Activated naive CD8-positive, alpha-beta T cell treated with anti-CD3 and anti-CD28 coated beads, Interleukin-2, amount 50 U/mL, for 24 hours (primary cell): ENCODE results near the gene JTB.
A peak's percentile ranks its signal among the peaks of the same experiment; 100 is the strongest.
"Not testable (repeated sequence)": the region's sequence is repeated elsewhere in the genome, so short reads cannot be mapped to it uniquely, and the experiment has no call there.

Experiments used
- ATAC-seq: fragments of 150-1000 bp; cut with Tn5 transposase; one replicate; pipeline ENCODE4 v1.10.0; 2021
- DNase-seq: peaks from one replicate; pipeline ENCODE4 v3.0.0; 2021
- H3K27ac Mint-ChIP-seq: one replicate; pipeline ENCODE4 v1.8.0; 2021; ENCODE audit warnings: mild to moderate bottlenecking, mixed read lengths
- H3K27me3 Mint-ChIP-seq: one replicate; pipeline ENCODE4 v1.8.0; 2021; ENCODE audit warnings: mixed read lengths
- H3K36me3 Mint-ChIP-seq: one replicate; pipeline ENCODE4 v1.8.0; 2021; ENCODE audit warnings: low read depth, mixed read lengths
- H3K4me1 Mint-ChIP-seq: one replicate; pipeline ENCODE4 v1.8.0; 2021; ENCODE audit warnings: mixed read lengths
- H3K4me3 Mint-ChIP-seq: one replicate; pipeline ENCODE4 v1.8.0; 2021; ENCODE audit warnings: mild to moderate bottlenecking, moderate library complexity, mixed read lengths
- H3K9me3 Mint-ChIP-seq: one replicate; pipeline ENCODE4 v1.8.0; 2021; ENCODE audit warnings: mixed read lengths

Gene JTB

GRCh38 chr1:153977250-153978240 lies at the start of gene JTB:
Gene JTB (minus strand): TSS chr1:153977674. CDS start chr1:153977252, 422 bp downstream.
- ATAC-seq (peak; percentile 94), DNase-seq (peak; percentile 86)
- Mint-ChIP-seq H3K9me3 (no peaks in the 10 kb centered on the region), H3K27me3 (no peaks in the 10 kb centered on the region), H3K36me3 (peaks cover 40% of the 10 kb centered on the region), H3K4me1 (peaks cover 35% of the 10 kb centered on the region), H3K27ac (peak within 1 kb of the TSS; percentile 97), H3K4me3 (peak within 1 kb of the TSS; percentile 97)

GRCh38 chr1:154019940-154020339 lies 42.5 kb upstream of the JTB start:
- H3K9me3 Mint-ChIP-seq, result no peaks in the 10 kb centered on the region
- DNase-seq (no peak), ATAC-seq (no peak)
- no peaks in the 10 kb centered on the region for H3K36me3 Mint-ChIP-seq
- H3K27ac Mint-ChIP-seq, result no peak overlapping the region
- H3K4me1 Mint-ChIP-seq, result no peaks in the 10 kb centered on the region
- no peaks in the 10 kb centered on the region for H3K27me3 Mint-ChIP-seq
- H3K4me3 Mint-ChIP-seq, result no peak overlapping the region

- H3K27me3 Mint-ChIP-seq, result no peaks in the 10 kb centered on the region
- no peaks in the 10 kb centered on the region for H3K36me3 Mint-ChIP-seq
- ATAC-seq (no peak), DNase-seq (no peak)
- no peaks in the 10 kb centered on the region for H3K9me3 Mint-ChIP-seq
- H3K4me1 Mint-ChIP-seq, result peaks cover 2% of the 10 kb centered on the region
- H3K27ac Mint-ChIP-seq, result no peak overlapping the region
- no peak overlapping the region for H3K4me3 Mint-ChIP-seq
Measured at GRCh38 chr1:154019269-154019668, 41.8 kb upstream of the JTB start.

GRCh38 chr1:154014154-154014907 lies 36.9 kb upstream of the JTB start:
- Mint-ChIP-seq H3K27ac (no peak overlapping the region), H3K27me3 (no peaks in the 10 kb centered on the region), H3K4me3 (no peak overlapping the region), H3K36me3 (no peaks in the 10 kb centered on the region), H3K4me1 (peaks cover 3% of the 10 kb centered on the region), H3K9me3 (no peaks in the 10 kb centered on the region)
- no peak for DNase-seq
- peak; percentile 52 for ATAC-seq

- not testable (repeated sequence) for H3K4me3 Mint-ChIP-seq, H3K27ac Mint-ChIP-seq, H3K9me3 Mint-ChIP-seq, DNase-seq, H3K36me3 Mint-ChIP-seq, ATAC-seq, H3K27me3 Mint-ChIP-seq, H3K4me1 Mint-ChIP-seq
Measured at GRCh38 chr1:154012543-154012942, 35.1 kb upstream of the JTB start.

GRCh38 chr1:154012129-154012528 lies 34.7 kb upstream of the JTB start:
- no peaks in the 10 kb centered on the region for H3K36me3 Mint-ChIP-seq
- peaks cover 3% of the 10 kb centered on the region for H3K4me1 Mint-ChIP-seq
- H3K27ac Mint-ChIP-seq, result no peak overlapping the region
- no peak overlapping the region for H3K4me3 Mint-ChIP-seq
- H3K27me3 Mint-ChIP-seq, result no peaks in the 10 kb centered on the region
- ATAC-seq, result no peak
- H3K9me3 Mint-ChIP-seq, result no peaks in the 10 kb centered on the region
- no peak for DNase-seq

- H3K4me1 Mint-ChIP-seq, result no peaks in the 10 kb centered on the region
- ATAC-seq (peak; percentile 36), DNase-seq (no peak)
Measured at GRCh38 chr1:154006136-154006535, 28.7 kb upstream of the JTB start.

GRCh38 chr1:154000420-154000819 lies 22.9 kb upstream of the JTB start:
- Mint-ChIP-seq H3K4me1 (no peaks in the 10 kb centered on the region), H3K27ac (no peak overlapping the region), H3K4me3 (no peak overlapping the region), H3K9me3 (no peaks in the 10 kb centered on the region), H3K27me3 (no peaks in the 10 kb centered on the region), H3K36me3 (peaks cover 4% of the 10 kb centered on the region)
- DNase-seq, result no peak
- ATAC-seq, result no peak

More at GRCh38 chr1:154006136-154006535, 28.7 kb upstream of the JTB start:
- no peak overlapping the region for H3K4me3 Mint-ChIP-seq
- no peaks in the 10 kb centered on the region for H3K9me3 Mint-ChIP-seq
- H3K27ac Mint-ChIP-seq, result no peak overlapping the region
- no peaks in the 10 kb centered on the region for H3K36me3 Mint-ChIP-seq
- no peaks in the 10 kb centered on the region for H3K27me3 Mint-ChIP-seq

- peaks cover 32% of the 10 kb centered on the region for H3K36me3 Mint-ChIP-seq
- H3K4me3 Mint-ChIP-seq, result not testable (repeated sequence)
Measured at GRCh38 chr1:153996882-153997281, 19.4 kb upstream of the JTB start.

GRCh38 chr1:153995640-153996039 lies 18.2 kb upstream of the JTB start:
- ATAC-seq, result no peak
- peaks cover 27% of the 10 kb centered on the region for H3K4me1 Mint-ChIP-seq
- peak overlapping the region; percentile 20 for H3K27ac Mint-ChIP-seq
- no peak overlapping the region for H3K4me3 Mint-ChIP-seq
- DNase-seq, result no peak
- no peaks in the 10 kb centered on the region for H3K9me3 Mint-ChIP-seq
- no peaks in the 10 kb centered on the region for H3K27me3 Mint-ChIP-seq
- H3K36me3 Mint-ChIP-seq, result peaks cover 45% of the 10 kb centered on the region

More at GRCh38 chr1:153996882-153997281, 19.4 kb upstream of the JTB start:
- DNase-seq, H3K27me3 Mint-ChIP-seq, H3K9me3 Mint-ChIP-seq, H3K27ac Mint-ChIP-seq, ATAC-seq: not testable (repeated sequence)
- H3K4me1 Mint-ChIP-seq, result peaks cover 19% of the 10 kb centered on the region

GRCh38 chr1:153995202-153995601 lies 17.7 kb upstream of the JTB start:
- H3K4me3 Mint-ChIP-seq, result no peak overlapping the region
- H3K27ac Mint-ChIP-seq, result peak overlapping the region; percentile 20
- peaks cover 47% of the 10 kb centered on the region for H3K36me3 Mint-ChIP-seq
- ATAC-seq, result no peak
- no peaks in the 10 kb centered on the region for H3K9me3 Mint-ChIP-seq
- no peak for DNase-seq
- H3K4me1 Mint-ChIP-seq, result peaks cover 31% of the 10 kb centered on the region
- no peaks in the 10 kb centered on the region for H3K27me3 Mint-ChIP-seq

GRCh38 chr1:153991806-153992205 lies 14.3 kb upstream of the JTB start:
- Mint-ChIP-seq H3K36me3 (peaks cover 47% of the 10 kb centered on the region), H3K27ac (peak overlapping the region; percentile 98), H3K27me3 (no peaks in the 10 kb centered on the region), H3K9me3 (no peaks in the 10 kb centered on the region), H3K4me1 (peaks cover 44% of the 10 kb centered on the region), H3K4me3 (peak overlapping the region; percentile 97)
- DNase-seq, result no peak
- no peak for ATAC-seq

GRCh38 chr1:153991151-153991630 lies 13.7 kb upstream of the JTB start:
- Mint-ChIP-seq H3K4me3 (peak overlapping the region; percentile 97), H3K4me1 (peaks cover 49% of the 10 kb centered on the region), H3K36me3 (peaks cover 47% of the 10 kb centered on the region), H3K27ac (peak overlapping the region; percentile 98), H3K9me3 (no peaks in the 10 kb centered on the region), H3K27me3 (no peaks in the 10 kb centered on the region)
- ATAC-seq, result no peak
- DNase-seq, result no peak

- ATAC-seq, result peak; percentile 80
- Mint-ChIP-seq H3K36me3 (peaks cover 45% of the 10 kb centered on the region), H3K27ac (peak within 1 kb of the TSS; percentile 98), H3K27me3 (no peaks in the 10 kb centered on the region), H3K9me3 (no peaks in the 10 kb centered on the region), H3K4me3 (peak within 1 kb of the TSS; percentile 97), H3K4me1 (peaks cover 53% of the 10 kb centered on the region)
- peak; percentile 80 for DNase-seq
Measured at GRCh38 chr1:153990468-153991150, 13.1 kb upstream of the JTB start, which contains the start of gene RPS27. Gene RPS27 (plus strand): TSS chr1:153990762. CDS start chr1:153990797, 35 bp downstream.
